A673 (cell line): ENCODE data around the gene ALKBH7. TPM values are rescaled to one million over a fixed set of nuclear protein-coding genes. Genes with fewer than 3 reads are reported as not detected.

ENCODE experiments used
- BruUV-seq: library from RNA; stranded (reverse); fragments of 400-500 nt; replicated peaks from 2 replicates; lab custom pipeline; 2021; lab: Mats Ljungman, UMichigan
- CTCF ChIA-PET: fragments of 300-600 bp; sonication (Branson Sonifier 250); formaldehyde crosslinking; loops from one replicate; lab custom pipeline; 2022; ENCODE audit warnings: antibody characterized with exemption; lab: Charles Lee
- POLR2A ChIA-PET: fragments of 300-600 bp; sonication (Branson Sonifier 250); formaldehyde crosslinking; loops from one replicate; lab custom pipeline; 2022; ENCODE audit warnings: antibody characterized with exemption; ENCODE audit not compliant: low non-redundant PET; lab: Charles Lee
- DNase-seq: peaks from one replicate; pipeline ENCODE4 v3.0.0-alpha.2; 2015; ENCODE audit warnings: low spot score
- H3K27ac ChIP-seq: fragments of 200-600 bp; sonication (generic); 2 replicates; pipeline ENCODE4 v1.5.1; 2016; ENCODE audit warnings: mixed run types, low read depth, mild to moderate bottlenecking, mixed read lengths, antibody characterized with exemption, low read length; ENCODE audit not compliant: poor library complexity, severe bottlenecking
- H3K27me3 ChIP-seq: fragments of 200-600 bp; sonication (generic); replicated peaks from 2 replicates; pipeline ENCODE4 v1.6.1; 2017; ENCODE audit warnings: mixed run types, low read depth, mild to moderate bottlenecking, mixed read lengths, antibody characterized with exemption, low read length; ENCODE audit not compliant: insufficient read depth, poor library complexity
- H3K36me3 ChIP-seq: fragments of 200-600 bp; sonication (generic); 2 replicates; pipeline ENCODE4 v1.6.1; 2016; ENCODE audit warnings: mixed run types, mild to moderate bottlenecking, mixed read lengths, antibody characterized with exemption, low read length; ENCODE audit not compliant: insufficient read depth, poor library complexity, severe bottlenecking
- H3K4me1 ChIP-seq: fragments of 200-600 bp; sonication (generic); 2 replicates; pipeline ENCODE4 v1.6.1; 2017; ENCODE audit warnings: mixed run types, mild to moderate bottlenecking, mixed read lengths, antibody characterized with exemption, low read length; ENCODE audit not compliant: insufficient read depth, poor library complexity, severe bottlenecking
- H3K4me3 ChIP-seq: fragments of 200-600 bp; sonication (generic); 2 replicates; pipeline ENCODE4 v1.5.1; 2016; ENCODE audit warnings: low read depth, mixed run types, mild to moderate bottlenecking, mixed read lengths, low read length; ENCODE audit not compliant: poor library complexity, severe bottlenecking
- H3K9me3 ChIP-seq: fragments of 200-600 bp; sonication (generic); 2 replicates; pipeline ENCODE4 v1.6.1; 2016; ENCODE audit warnings: mixed run types, low read depth, mild to moderate bottlenecking, mixed read lengths, antibody characterized with exemption, low read length; ENCODE audit not compliant: poor library complexity, severe bottlenecking
- EZH2 ChIP-seq: fragments of 200-600 bp; sonication (generic); IDR thresholded peaks from 2 replicates; pipeline ENCODE4 v1.6.1; 2017; ENCODE audit warnings: borderline replicate concordance, low read depth, mild to moderate bottlenecking, mixed read lengths, antibody characterized with exemption, low read length; ENCODE audit not compliant: poor library complexity, severe bottlenecking
- intact Hi-C: fragments of 100-400 bp; cut with micrococcal nuclease; formaldehyde crosslinking; loops from one replicate; pipeline ENCODE4 v1.10.0; 2022; ENCODE audit not compliant: unreplicated experiment
- total RNA-seq: library from RNA; stranded (reverse); gene quantifications from 2 replicates; pipeline ENCODE4 v1.2.3, GENCODE V29; 2021
- TF ChIP-seq, protein P1 (sequence below): fragments of 300-800, 200-600 bp; sonication (generic); conservative IDR thresholded peaks from 2 replicates; pipeline ENCODE4 v1.5.1; 2017; ENCODE audit warnings: low read depth, mild to moderate bottlenecking, antibody characterized with exemption, low read length, moderate library complexity, mixed read lengths

Gene ALKBH7
- total RNA-seq, 1 experiment from 2014 or later, result 30.6 TPM

GRCh38 chr19:6381030-6381750 lies 8.6 kb downstream of the ALKBH7 start:
- intact Hi-C loops, result no loop called here
- POLR2A ChIA-PET, result no interaction called here
- no peaks in the 10 kb centered on the region for H3K9me3 ChIP-seq
- no peak overlapping the region for H3K27ac ChIP-seq
- DNase-seq, result no peak
- peaks cover 52% of the 10 kb centered on the region for H3K36me3 ChIP-seq
- no peaks in the 10 kb centered on the region for H3K27me3 ChIP-seq
- no peak for TF ChIP-seq EZH2
- TF ChIP-seq, protein P1, sequence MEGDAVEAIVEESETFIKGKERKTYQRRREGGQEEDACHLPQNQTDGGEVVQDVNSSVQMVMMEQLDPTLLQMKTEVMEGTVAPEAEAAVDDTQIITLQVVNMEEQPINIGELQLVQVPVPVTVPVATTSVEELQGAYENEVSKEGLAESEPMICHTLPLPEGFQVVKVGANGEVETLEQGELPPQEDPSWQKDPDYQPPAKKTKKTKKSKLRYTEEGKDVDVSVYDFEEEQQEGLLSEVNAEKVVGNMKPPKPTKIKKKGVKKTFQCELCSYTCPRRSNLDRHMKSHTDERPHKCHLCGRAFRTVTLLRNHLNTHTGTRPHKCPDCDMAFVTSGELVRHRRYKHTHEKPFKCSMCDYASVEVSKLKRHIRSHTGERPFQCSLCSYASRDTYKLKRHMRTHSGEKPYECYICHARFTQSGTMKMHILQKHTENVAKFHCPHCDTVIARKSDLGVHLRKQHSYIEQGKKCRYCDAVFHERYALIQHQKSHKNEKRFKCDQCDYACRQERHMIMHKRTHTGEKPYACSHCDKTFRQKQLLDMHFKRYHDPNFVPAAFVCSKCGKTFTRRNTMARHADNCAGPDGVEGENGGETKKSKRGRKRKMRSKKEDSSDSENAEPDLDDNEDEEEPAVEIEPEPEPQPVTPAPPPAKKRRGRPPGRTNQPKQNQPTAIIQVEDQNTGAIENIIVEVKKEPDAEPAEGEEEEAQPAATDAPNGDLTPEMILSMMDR, result no peak
- no peak overlapping the region for H3K4me3 ChIP-seq
- CTCF ChIA-PET, result interaction anchor here (0.6 kb wide), 1 partner anchor 220 kb away, joined by 3 read pairs; no protein-coding TSS in a partner anchor
- no peaks in the 10 kb centered on the region for H3K4me1 ChIP-seq
- no TSS peak for BruUV-seq

DNA sequence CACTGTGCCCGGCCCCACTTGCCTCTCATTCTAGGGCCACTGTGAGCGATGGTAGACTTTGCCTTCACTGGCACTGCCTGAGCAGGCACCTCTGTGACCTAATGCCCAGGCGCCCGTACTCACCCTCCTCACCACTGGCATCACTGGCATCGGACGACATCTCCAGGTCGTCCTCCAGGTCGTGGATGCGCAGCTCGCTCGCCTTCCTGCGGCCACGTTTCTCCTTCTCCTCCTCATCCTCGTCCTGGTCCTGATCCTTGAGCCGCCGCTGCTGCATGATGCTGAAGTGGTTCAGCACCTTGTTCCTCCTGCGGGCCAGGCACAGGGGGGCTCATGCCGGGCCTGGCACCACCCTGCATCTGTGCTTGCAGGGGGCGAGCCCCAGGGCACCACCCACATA lies 10.6 kb downstream of the ALKBH7 start:
- Histone ChIP-seq H3K4me3 (no peak overlapping the region), H3K36me3 (peaks cover 66% of the 10 kb centered on the region), H3K9me3 (no peaks in the 10 kb centered on the region), H3K27ac (no peak overlapping the region), H3K4me1 (no peaks in the 10 kb centered on the region), H3K27me3 (no peaks in the 10 kb centered on the region)
- POLR2A ChIA-PET, result no interaction called here
- DNase-seq, result no peak
- TF ChIP-seq EZH2, result no peak
- TF ChIP-seq, protein P1, result no peak
- intact Hi-C loops, result no loop called here
- no TSS peak for BruUV-seq
- CTCF ChIA-PET, result no interaction called here

GRCh38 chr19:6384381-6384780 lies 11.8 kb downstream of the ALKBH7 start:
- ChIA-PET CTCF (no interaction called here), POLR2A (no interaction called here)
- no peak overlapping the region for H3K4me3 ChIP-seq
- no peak for DNase-seq
- H3K27ac ChIP-seq, result no peak overlapping the region
- no TSS peak for BruUV-seq
- no peaks in the 10 kb centered on the region for H3K27me3 ChIP-seq
- intact Hi-C loops, result no loop called here
- TF ChIP-seq, protein P1, result no peak
- TF ChIP-seq EZH2, result no peak
- H3K9me3 ChIP-seq, result no peaks in the 10 kb centered on the region
- H3K36me3 ChIP-seq, result peaks cover 73% of the 10 kb centered on the region
- H3K4me1 ChIP-seq, result no peaks in the 10 kb centered on the region
